Islet of Langerhans (tissue), 1 donor: ENCODE results near the gene IFTAP.

Experiments
- FAIRE-seq: peaks from one replicate; lab custom pipeline; 2011; peaks lifted over from hg19 to GRCh38; lab: Jason Lieb, UNC

Gene IFTAP

DNA sequence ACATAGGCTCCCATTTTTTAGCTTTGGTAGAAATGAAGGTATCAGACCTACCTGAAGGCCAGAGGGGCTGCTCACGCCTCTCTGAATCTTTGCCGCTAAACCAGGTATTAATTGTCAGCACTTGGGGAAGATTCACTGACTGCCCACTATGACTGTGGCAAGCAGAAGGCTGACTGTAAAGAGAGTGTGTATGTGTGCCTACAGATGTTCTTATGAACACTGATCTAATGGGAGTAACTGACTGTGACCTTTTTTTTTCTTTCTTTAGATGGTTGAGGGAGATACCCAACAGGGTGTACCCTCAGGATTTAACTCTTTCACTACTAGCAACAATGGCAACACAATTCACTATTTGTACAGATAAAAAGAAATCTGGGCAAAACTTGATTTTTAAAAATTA is 3.7 kb downstream of the IFTAP start, which contains the start of gene RAG2:
Gene RAG2 (minus strand): TSS at position 186 of the 400 bp plus-strand sequence. CDS start 4,068 bp downstream, outside the sequence.
- FAIRE-seq = no peak

DNA sequence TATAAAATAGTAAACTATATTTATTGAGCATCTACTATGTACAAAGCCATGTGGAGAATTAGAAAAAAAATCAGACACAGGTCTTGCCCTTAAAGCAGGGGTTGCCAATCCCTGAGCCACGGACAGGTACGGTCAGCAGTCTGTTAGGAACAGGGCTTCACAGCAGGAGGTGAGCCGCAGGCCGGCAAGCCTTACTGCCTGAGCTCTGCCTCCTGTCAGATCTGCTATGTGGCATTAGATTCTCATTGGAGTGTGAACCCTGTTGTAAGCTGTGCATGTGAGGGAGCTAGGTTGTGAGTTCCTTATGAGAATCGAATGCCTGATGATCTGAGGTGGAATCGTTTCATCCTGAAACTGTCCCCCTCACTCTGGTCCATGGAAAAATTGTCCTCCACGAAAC is 5.9 kb downstream of the IFTAP start:
- FAIRE-seq = no peak

DNA sequence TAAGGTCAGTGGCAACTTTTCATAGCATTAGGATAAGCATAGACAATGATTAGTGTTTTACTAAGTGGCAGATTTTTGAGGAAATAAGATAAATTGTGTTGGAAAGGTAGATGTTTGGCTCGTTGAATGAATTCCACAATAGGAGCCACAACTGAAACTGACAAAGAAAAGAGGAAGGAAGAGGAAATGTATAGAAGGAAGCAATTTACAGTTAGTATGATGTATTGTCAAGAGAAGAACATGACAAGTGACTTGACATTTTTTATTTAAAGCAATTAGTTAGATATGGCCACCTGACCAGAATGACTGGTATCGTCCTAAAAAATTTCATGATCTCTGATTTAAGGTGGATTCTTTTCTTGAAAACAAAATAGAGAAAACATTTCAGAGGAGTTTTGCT is 6.9 kb downstream of the IFTAP start:
- no peak for FAIRE-seq

DNA sequence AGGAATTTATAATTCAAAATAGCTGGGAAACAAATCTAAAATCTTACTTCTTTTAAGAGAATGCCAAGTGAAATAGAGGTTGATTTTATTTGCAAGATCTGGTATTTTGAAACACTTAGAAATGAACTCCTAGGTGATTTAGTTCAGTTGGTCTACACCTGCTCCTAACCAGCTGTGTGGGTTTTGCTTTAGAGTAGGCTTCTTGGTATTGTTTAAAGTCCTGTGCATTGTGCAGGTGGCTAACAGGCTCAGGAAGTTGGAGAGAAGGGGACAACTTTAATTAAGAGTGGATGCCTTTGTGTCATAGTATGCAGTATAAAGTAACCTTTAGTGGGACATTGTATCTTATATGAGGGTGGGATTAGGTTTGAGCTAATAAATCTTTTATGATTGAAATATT is 7.8 kb downstream of the IFTAP start:
- FAIRE-seq = no peak

DNA sequence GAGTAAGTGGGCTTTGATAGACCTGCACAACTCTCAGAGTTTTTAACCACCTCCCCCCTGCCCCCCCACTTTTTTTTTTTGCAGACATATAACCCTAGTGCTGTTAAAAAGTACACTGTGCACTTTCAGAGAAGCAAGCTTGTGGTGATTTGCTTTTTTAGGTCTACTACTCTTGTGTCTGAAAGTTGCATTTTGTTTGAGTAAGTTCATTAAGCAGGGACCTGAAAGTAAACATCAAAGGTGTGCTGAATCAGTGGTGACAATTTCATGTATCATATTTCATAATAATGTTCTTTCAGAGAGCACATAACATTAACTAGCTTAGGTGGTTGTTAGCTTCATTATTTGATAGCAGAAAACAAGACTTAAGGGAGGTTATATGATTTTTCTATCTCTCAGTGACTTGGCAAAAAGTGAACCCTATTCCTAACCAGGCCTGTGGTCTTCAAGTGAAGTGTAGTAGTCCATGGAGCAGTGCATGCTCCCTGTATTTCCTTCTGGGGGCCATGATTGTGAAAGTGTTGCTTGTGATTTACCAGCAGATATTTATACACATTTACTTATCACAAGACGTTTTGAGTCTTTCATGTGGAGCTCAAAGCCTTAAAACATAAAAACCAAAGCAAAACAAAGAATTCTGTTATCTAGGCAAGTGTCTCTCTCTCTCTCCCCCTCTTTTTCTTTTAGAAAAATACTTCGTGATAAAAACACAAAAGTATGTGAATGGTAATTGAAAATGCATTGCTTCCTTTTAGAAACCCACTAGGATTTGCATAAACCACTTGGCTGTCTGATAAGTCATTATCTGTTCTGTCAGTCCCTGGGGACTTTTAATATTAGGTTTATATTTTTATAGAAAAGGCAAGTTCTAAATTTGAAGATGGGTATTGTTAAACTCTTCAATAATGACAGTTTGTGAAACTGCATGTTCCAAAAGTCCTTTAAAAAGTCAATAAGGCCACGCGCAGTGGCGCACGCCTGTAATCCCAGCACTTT is 11.2 kb downstream of the IFTAP start:
- FAIRE-seq = no peak

DNA sequence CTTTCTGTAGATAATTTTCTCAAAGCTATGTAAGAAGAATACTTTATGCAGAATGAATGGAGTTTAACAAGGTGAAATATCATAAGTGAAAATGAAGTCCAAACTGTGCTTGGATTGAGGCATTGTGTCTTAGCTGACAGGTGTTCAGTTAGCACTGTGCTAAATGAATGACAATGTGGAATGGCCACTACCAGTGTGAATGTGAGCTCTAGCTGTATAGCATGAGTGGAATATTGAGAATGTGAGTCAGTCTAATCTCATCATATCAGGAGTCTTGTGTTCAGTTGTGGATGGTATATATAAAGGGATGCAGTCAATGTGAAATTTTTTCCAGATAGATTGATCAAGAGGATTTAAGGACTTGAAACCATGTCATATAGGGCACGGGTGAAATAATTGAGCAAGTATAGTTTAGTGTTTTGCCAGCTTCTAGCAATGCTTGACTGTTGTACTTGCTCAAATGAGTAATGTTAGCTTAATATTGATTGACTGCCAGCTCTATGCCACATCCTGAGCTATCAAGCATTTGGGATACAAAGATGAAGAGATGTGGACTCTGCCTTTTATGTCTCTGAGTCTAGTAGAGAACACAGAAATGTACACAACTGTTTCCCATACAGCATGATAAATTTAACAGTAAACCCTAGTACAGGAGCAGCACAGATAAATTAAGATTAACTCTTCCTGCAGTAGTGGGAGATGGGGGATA is 14.3 kb downstream of the IFTAP start:
- FAIRE-seq = no peak

DNA sequence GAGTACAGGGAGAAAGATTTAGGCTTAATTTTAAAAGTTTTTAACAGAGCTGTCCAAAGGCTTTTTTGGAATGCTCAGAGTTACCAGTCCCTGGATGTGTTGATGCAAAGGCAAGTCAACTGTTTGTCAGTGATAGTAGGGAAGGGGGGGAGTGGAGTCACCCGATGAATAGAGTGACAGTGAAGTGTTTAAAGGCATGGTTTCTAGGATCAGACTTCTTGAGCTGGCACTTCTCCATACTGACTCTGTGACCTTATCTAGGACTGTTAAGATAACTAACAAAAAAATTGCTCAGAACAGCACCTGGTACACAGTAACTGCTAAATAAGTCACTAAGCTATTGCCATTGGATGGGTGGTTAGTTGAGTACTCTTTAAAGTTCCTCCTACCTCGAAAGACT is 15.1 kb downstream of the IFTAP start:
- FAIRE-seq = no peak

DNA sequence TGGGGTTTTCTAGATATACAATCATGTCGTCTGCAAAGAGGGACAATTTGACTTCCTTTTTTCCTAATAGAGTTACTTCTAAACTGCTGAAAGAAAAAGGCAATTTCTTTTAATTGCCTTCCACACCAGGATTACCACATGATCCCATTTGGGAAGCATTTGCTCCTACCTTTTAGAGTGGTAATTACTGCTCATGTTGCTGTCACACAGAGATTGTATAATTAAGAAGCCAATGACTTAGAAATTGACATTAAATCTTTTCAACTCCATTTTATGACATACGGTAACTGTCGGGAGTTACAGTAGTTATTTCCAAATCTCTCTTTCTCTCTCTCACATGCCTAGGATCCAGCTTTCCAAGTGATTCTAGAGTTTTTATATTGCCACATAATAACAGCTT is 21.5 kb downstream of the IFTAP start:
- FAIRE-seq = no peak

DNA sequence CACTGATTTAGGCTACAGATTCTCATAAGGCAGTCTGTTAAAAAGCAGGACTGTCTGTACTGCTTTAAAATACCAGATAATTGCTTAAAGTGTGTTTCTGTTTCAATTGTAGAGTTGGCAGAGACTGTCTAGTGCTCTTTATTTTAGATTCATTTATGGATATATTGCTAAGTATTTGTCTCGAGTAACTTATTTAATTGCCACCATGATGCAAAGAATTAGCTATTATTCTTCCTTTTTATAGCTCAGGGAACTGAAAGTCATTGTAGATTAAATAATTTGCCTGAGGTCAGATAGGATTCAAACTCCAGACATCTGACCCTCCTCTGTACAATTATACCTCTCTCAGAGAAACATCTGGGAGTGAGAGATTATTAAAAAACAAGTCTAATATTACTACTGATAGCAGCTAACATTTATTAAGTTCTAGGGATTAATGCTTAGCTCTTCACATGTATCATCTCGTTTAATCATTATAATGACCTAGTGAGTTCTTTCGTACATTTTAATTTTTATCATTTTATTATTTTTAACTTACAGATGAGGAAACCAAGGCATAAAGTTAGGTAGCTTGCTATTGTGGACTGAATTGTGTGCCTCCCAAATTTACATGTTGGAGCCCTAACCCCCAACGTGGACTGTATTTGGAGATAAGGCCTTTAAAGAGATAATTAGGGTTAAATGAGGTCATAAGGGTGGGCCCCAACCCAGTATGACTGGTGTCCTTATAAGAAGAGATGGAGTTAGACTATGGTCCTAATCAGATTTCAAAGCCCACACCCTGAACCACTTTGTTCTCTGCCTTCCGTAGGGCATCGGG is 23.5 kb downstream of the IFTAP start:
- no peak for FAIRE-seq

DNA sequence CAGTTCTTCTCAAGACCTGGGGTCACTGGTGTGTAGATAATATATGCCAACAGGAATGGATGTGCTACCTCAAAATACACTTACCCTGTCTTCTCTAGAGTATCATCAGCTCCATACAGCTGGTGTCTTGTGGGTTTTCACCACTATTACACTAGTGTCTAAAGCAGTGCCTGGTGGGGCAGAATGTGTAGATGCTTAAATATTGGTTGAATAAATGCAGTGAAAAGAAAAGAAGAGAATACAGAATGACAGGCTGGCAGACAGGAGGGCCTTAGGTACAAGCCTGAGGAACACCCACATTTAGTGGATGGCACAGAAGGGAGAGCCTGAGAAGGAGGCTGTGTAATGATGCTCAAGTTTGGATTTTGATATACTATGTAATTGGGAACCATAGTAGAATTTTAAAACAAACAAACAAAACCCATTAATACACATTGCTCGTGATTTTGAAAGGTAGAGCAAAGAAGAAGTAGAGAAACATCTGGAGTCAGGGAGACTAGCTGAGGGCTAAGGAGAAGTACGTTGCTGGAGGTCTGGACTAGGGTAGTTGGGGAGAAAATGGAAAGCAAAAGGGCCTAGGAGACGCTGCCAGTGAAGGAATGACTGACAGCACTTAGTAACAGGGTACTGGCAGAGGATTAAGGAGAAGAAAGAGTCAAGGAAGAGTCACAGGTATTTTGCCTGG is 24.2 kb downstream of the IFTAP start:
- no peak for FAIRE-seq

DNA sequence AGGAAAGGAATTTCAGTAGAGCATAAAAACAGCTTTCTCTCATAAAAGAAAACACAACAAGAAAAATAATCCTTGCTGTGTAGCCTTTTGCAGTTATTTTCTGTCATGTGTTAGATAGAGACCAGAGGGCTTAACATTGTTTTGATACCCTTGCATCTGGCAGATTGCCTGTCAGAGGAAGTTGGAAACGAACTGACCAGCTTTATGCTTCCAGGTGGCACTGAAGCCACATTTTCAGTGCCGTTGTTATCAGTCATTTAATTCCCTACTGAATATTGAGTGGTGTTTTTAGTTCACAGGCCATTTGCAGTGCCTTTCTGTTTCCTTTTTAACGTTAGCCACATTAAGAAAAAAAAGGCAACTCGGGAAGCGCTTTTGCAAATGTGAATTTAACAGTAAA is 25.2 kb downstream of the IFTAP start:
- peak; percentile 43 for FAIRE-seq

DNA sequence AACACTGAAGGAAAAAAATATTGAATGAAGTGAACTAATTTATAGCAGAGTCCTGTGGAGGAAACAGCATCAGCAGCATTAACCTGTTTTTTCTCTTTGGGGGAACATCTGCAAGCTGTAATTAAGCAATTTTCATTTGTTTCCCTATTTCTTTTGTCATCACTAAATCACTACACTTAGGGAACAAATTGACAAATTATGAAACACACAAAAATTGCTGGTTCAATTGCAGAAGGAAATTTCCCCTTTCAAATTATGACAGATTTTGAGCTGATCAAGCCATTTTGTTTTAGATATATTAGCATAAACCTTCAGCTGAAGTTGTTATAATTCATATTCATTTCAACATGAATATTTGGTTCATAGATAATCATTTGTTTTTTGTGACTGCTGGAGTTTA is 25.9 kb downstream of the IFTAP start:
- FAIRE-seq = no peak

DNA sequence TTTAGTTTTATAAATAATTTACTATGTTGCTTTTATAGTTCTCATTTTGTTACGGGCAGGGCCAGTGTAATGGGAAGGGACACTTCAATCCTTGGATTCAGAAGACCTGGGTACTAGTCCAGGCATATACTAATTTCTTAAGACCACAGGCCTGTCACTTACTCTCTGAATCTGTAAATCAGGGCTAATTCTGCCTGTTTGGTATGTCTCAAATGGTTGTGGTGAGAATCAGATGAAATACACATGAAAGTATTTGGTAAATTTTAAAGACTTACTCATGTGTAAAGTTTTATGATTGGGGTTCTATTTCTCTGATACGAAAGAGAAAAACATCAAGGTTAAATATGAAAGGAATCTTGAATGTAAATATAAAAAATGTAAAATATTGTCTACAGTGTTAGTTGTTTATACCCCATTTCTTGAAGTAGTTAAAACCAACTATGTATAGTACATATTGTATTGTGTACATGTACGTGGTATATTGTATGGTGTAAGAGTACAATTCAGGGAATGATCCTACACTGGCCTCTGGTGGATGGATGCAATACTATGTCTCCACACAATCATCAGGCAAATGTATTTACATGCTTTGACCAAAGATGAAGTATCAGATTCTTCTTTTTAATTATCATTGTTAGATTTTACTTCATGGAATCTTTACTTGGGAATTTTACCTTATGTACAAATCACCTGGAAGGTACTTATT is 28.3 kb downstream of the IFTAP start:
- peak; percentile 58 for FAIRE-seq

DNA sequence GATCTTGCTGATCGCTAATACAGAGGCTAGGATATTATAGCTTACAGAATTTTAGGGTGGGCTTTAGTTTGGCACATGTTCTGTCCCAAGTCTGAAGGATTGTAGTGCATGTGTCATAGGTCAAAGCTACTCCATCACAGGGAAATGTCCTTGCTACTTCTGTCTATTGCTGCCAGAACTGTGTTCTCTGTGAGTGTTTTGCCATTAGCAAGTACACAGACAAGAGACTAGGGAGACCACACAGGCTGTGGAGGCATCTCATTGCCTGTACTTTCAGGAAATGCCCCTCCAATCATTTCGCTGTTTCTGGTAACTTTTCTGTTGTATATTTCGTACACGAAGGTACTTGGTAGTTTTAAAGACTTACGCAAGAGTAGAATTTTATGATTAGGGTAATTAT is 29.2 kb downstream of the IFTAP start:
- FAIRE-seq = no peak

DNA sequence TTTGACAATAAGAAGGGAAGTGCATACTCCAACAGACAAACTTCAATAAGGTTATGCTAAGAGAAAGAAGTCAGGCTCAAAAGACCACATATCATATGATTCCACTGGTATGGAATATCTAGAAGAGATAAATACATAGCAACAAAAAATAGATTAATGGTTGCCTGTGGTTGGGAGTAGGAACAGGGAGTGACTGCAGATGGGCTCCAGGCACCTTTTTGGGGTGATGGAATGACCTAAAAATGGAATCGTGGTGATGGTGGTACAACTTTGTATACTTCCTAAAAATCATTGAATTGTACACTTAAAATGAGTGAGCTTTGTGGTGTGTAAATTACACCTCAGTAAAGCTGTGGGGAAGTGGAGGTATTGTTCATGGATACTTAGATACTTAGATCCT is 32.7 kb downstream of the IFTAP start:
- FAIRE-seq = no peak

DNA sequence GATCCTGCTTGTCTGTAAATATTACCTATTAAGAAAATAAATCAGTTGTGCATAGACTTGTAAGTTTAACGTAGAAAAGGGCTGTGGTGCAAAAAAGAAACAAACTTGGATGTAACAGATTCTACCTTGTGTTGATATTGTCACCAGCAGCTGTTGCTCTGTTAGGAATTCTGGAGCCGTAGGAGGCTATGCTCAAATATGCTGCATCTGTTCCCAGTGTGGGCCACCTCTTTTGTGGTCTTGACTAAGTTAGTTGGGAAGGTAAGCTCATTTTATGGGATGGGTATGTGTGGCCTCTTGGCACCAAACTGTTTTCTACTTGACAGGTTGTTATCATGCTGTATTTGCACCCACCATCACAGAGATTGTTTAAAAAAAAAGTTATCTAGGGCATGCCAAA is 33.2 kb downstream of the IFTAP start:
- FAIRE-seq = no peak

DNA sequence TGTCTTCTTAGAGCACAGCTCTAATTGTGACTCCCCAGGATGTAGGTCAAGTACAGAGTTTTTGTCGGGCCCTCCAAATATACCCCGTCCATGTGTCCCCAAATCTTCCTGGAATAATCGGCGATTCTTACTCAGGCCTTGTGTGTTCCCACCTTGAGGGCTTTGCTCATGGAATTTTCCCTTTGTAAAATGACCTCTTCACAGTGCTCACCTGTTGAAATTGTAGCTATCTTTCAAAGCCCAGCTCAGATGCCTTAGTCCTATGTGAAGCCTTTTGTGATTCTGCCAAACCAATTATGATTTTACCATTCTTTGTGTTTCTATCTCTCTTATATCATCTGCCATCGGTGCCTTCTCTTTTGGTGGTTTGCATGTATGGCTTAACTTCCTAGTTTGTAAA is 33.8 kb downstream of the IFTAP start:
- no peak for FAIRE-seq

DNA sequence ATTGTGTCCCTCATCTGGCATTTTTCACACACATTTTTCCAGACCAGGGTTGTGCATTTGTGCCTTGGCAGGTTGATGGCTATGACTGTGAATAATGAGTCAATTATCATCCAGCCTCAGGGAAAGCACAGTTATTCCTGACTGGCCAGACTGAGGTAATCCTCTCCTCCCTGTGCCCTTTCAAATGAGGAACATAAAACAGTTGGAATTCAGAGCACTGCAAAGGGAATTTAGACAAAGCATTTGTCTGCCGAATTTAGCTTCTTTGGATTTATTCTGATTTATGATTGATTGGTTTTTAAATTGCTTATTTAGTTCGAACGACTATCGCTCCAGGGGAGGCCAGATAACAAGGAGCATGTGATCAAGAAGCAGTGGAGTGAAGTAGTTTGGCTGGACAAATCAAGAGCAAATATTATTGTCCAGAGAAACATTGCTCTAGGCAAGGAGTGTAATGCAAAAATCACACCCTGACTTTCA is 34.5 kb downstream of the IFTAP start:
- FAIRE-seq = no peak

DNA sequence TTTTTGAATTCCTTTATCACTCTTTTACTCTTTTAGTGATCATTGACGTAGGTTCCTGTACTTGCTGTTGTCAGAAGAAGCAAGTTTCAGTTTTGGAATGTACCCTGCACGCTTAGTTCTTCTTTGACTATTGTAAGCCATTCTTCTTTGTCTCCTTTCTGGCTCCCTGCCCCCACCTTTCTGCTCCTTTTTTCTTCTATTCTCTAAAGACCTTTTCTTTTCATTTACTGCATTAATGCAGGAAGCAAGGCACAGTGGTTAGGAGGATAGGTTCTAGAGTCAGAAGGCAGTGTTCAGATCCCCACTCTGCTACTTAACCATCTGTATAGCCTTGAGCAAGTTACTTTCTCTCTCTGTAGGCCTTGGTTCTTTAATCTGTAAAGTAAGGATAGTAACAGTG is 37.5 kb downstream of the IFTAP start:
- FAIRE-seq = no peak

DNA sequence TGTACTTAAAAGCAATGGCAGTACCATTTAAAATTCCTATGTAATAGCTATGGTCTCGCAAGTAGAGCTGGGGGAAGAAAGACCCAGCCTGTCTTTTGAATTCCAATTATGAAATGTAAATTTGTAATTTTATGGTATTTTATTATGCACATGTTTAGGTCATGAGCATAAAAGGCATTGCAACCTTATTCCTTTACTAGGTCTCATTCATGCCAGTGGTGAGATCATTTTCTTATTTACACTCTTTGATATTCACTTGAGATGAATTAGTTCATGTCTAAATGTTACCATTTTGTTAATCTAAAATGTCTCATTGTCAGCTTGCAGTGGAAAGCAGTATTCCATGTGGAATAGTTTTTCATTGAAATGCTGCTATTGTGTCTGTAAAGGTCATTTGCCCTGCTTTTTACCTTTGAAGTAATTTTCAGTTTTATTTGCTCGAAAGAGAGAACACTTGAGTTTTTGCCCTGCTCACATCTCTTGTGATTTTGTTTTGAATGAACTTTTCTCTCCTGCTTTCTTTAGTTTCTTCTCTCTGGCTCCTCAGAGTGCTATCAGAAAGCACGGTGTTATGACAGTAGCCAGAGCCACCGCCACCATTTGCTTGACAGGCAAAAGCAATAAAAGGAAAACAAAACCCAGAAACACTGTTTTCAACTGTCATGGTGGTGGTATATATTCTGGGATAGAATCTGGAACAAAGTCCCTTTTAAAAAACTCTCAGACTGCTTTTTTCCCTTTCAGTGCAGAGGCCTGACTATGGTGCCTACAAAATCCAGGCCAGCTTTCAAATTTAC is 41.0 kb downstream of the IFTAP start:
- no peak for FAIRE-seq
